GM12864 (cell line): ENCODE results near the gene CYB5R4.

ENCODE experiments used
- DNase-seq: peaks from one replicate; pipeline ENCODE4 v3.0.0-alpha.2; 2011; ENCODE audit warnings: low read depth
- H3K4me3 ChIP-seq: 2 replicates; pipeline ENCODE4 v1.5.1; 2011; ENCODE audit warnings: mild to moderate bottlenecking, low read depth, low read length, control low read depth
- CTCF ChIP-seq: IDR thresholded peaks from 2 replicates; pipeline ENCODE4 v1.5.1; 2011; ENCODE audit warnings: low read depth, mild to moderate bottlenecking, moderate library complexity, low read length, control low read depth, inconsistent platforms; ENCODE audit errors: missing control alignments

The CYB5R4 gene

GRCh38 chr6:84002226-84002625, 142.7 kb downstream of the CYB5R4 start:
- no peak overlapping the region for H3K4me3 ChIP-seq
- no peak for DNase-seq
- no peak for TF ChIP-seq CTCF

GRCh38 chr6:84003131-84003530, 143.6 kb downstream of the CYB5R4 start:
- TF ChIP-seq CTCF = no peak
- no peak overlapping the region for H3K4me3 ChIP-seq
- no peak for DNase-seq

- TF ChIP-seq CTCF = no peak
- no peak overlapping the region for H3K4me3 ChIP-seq
- no peak for DNase-seq
Observed at GRCh38 chr6:84003654-84004053, 144.2 kb downstream of the CYB5R4 start.

GRCh38 chr6:84007871-84008270, 148.4 kb downstream of the CYB5R4 start:
- no peak for DNase-seq
- no peak for TF ChIP-seq CTCF
- H3K4me3 ChIP-seq = no peak overlapping the region

GRCh38 chr6:84013354-84013753, 153.9 kb downstream of the CYB5R4 start:
- DNase-seq = no peak
- no peak for TF ChIP-seq CTCF
- H3K4me3 ChIP-seq = no peak overlapping the region

GRCh38 chr6:84013931-84014330, 154.4 kb downstream of the CYB5R4 start:
- no peak for DNase-seq
- no peak for TF ChIP-seq CTCF
- no peak overlapping the region for H3K4me3 ChIP-seq

GRCh38 chr6:84016029-84016428, 156.5 kb downstream of the CYB5R4 start:
- TF ChIP-seq CTCF = no peak
- no peak overlapping the region for H3K4me3 ChIP-seq

More at GRCh38 chr6:84016029-84016428, 156.5 kb downstream of the CYB5R4 start:
- DNase-seq = no peak
